HL-60 (cell line): ENCODE measurements around the gene SMYD5.
A peak's percentile ranks its signal among the peaks of the same experiment; 100 is the strongest.

ENCODE experiments used
- DNase-seq, 2 experiments: peaks; one replicate each; pipeline ENCODE4 v3.0.0-alpha.2; 2010 to 2020; ENCODE audit warnings: low read depth in 1 of 2, low spot score in 1 of 2
- H3K27ac ChIP-seq: fragments of 250-450 bp; sonication (Bioruptor Pico); replicated peaks from 2 replicates; pipeline ENCODE4 v1.5.1; 2020; ENCODE audit warnings: mild to moderate bottlenecking, moderate library complexity
- H3K27me3 ChIP-seq: fragments of 250-450 bp; sonication (Bioruptor Pico); 2 replicates; pipeline ENCODE4 v1.5.1; 2021; ENCODE audit warnings: mild to moderate bottlenecking, moderate library complexity; ENCODE audit not compliant: insufficient read depth, poor library complexity, severe bottlenecking
- H3K4me3 ChIP-seq: replicated peaks from 2 replicates; pipeline ENCODE4 v1.5.1; 2011; ENCODE audit warnings: mild to moderate bottlenecking, control low read depth, low read length; ENCODE audit not compliant: insufficient read depth
- CTCF ChIP-seq: IDR thresholded peaks from one replicate; pipeline ENCODE4 v1.5.1; 2011; ENCODE audit warnings: low read length, control low read depth, inconsistent platforms; ENCODE audit not compliant: insufficient read depth
- GABPA ChIP-seq: IDR thresholded peaks from 2 replicates; pipeline ENCODE4 v1.6.1; 2012; ENCODE audit warnings: low read depth
- POLR2AphosphoS5 ChIP-seq: IDR thresholded peaks from 2 replicates; pipeline ENCODE4 v1.6.1; 2012; ENCODE audit warnings: low read depth
- REST ChIP-seq: IDR thresholded peaks from 2 replicates; pipeline ENCODE4 v1.6.1; 2012; ENCODE audit warnings: low read depth; ENCODE audit not compliant: insufficient replicate concordance
- SPI1 ChIP-seq: IDR thresholded peaks from 2 replicates; pipeline ENCODE4 v1.6.1; 2012; ENCODE audit warnings: low read depth, mild to moderate bottlenecking, borderline replicate concordance

SMYD5 gene

GRCh38 chr2:73174244-73174643 lies 39.8 kb upstream of the SMYD5 start:
- no peak for DNase-seq
- peaks cover 35% of the 10 kb centered on the region for H3K27me3 ChIP-seq
- no peak overlapping the region for H3K27ac ChIP-seq
- TF ChIP-seq CTCF (no peak), SPI1 (no peak), REST (no peak), GABPA (no peak), POLR2AphosphoS5 (no peak)
- H3K4me3 ChIP-seq = no peak overlapping the region

- no peak overlapping the region for H3K27ac ChIP-seq
- no peak for DNase-seq
- peaks cover 37% of the 10 kb centered on the region for H3K27me3 ChIP-seq
- H3K4me3 ChIP-seq = no peak overlapping the region
- TF ChIP-seq CTCF (no peak), GABPA (no peak), POLR2AphosphoS5 (no peak), SPI1 (no peak), REST (no peak)
These were observed 38.9 kb upstream of the SMYD5 start for GRCh38 chr2:73174941-73175662.

GRCh38 chr2:73175663-73176204 lies 38.3 kb upstream of the SMYD5 start:
- Histone ChIP-seq H3K27me3 (peaks cover 37% of the 10 kb centered on the region), H3K27ac (no peak overlapping the region), H3K4me3 (peak overlapping the region; percentile 19)
- TF ChIP-seq GABPA (peak; percentile 62), SPI1 (no peak)
- DNase-seq = peak; percentile 28 to 60

- TF ChIP-seq CTCF (no peak), GABPA (no peak), POLR2AphosphoS5 (no peak), REST (no peak), SPI1 (no peak)
- DNase-seq = peak; percentile 9 to 32
- Histone ChIP-seq H3K27ac (no peak overlapping the region), H3K4me3 (peak overlapping the region; percentile 19), H3K27me3 (peaks cover 37% of the 10 kb centered on the region)
These were observed 37.7 kb upstream of the SMYD5 start for GRCh38 chr2:73176205-73176880.
